ENCODE measurements around the gene KCTD19. TPM values are rescaled to one million over a fixed set of nuclear protein-coding genes. Genes with fewer than 3 reads are reported as not detected.

KCTD19 gene
- total RNA-seq, 2 donors from 2014 or later: 1.2 to 1.3 TPM

GRCh38 chr16:67278773-67279295, 47.7 kb downstream of the KCTD19 start:
- peak overlapping the region; percentile 61 for H3K4me3 Mint-ChIP-seq

GRCh38 chr16:67277999-67278772, 48.4 kb downstream of the KCTD19 start:
- Histone ChIP-seq H3K9ac (ENCODE audit: extremely low read depth, low read length, poor library complexity, severe bottlenecking) (no peak overlapping the region), H3K27ac (ENCODE audit: low read depth, low read length) (no peak overlapping the region)

More at GRCh38 chr16:67278773-67279295, 47.7 kb downstream of the KCTD19 start:
- Histone ChIP-seq H3K4me3 (ENCODE audit: low read length) (peak overlapping the region; percentile 70), H3K27me3 (ENCODE audit: control insufficient read depth, insufficient read depth, low read length, poor library complexity, severe bottlenecking) (no peaks in the 10 kb centered on the region), H3K4me1 (ENCODE audit: control insufficient read depth, insufficient read depth, low read length) (no peaks in the 10 kb centered on the region), H3K9me3 (ENCODE audit: control insufficient read depth, low read length) (no peaks in the 10 kb centered on the region), H3K27ac (ENCODE audit: low read depth, low read length) (no peak overlapping the region), H3K9ac (ENCODE audit: extremely low read depth, low read length, poor library complexity, severe bottlenecking) (no peak overlapping the region), H3K36me3 (ENCODE audit: control insufficient read depth, insufficient read depth, low read length) (peaks cover 6% of the 10 kb centered on the region)
- Mint-ChIP-seq H3K36me3 (ENCODE audit: low read depth) (peaks cover 5% of the 10 kb centered on the region), H3K27me3 (ENCODE audit: insufficient read depth) (no peaks in the 10 kb centered on the region), H3K4me1 (peaks cover 6% of the 10 kb centered on the region), H3K9me3 (no peaks in the 10 kb centered on the region), H3K27ac (no peak overlapping the region)
- peak; percentile 73 for DNase-seq
- peak; percentile 59 for TF ChIP-seq CTCF (conservative IDR thresholded peaks at IDR 0.05)
- 13 to 26% methylated on average over 3 to 42 of the region's 42 CpGs for WGBS, 2 experiments (ENCODE audit: insufficient coverage in 1 of 2, insufficient read length in 1 of 2)

More at GRCh38 chr16:67277999-67278772, 48.4 kb downstream of the KCTD19 start:
- Histone ChIP-seq H3K9me3 (ENCODE audit: control insufficient read depth, low read length) (no peaks in the 10 kb centered on the region), H3K36me3 (ENCODE audit: control insufficient read depth, insufficient read depth, low read length) (peaks cover 6% of the 10 kb centered on the region), H3K27me3 (ENCODE audit: control insufficient read depth, insufficient read depth, low read length, poor library complexity, severe bottlenecking) (no peaks in the 10 kb centered on the region), H3K4me3 (ENCODE audit: low read length) (peak overlapping the region; percentile 70), H3K4me1 (ENCODE audit: control insufficient read depth, insufficient read depth, low read length) (no peaks in the 10 kb centered on the region)
- H3K27me3 Mint-ChIP-seq (ENCODE audit: insufficient read depth): no peaks in the 10 kb centered on the region
- H3K9me3 Mint-ChIP-seq: no peaks in the 10 kb centered on the region
- H3K36me3 Mint-ChIP-seq (ENCODE audit: low read depth): peaks cover 5% of the 10 kb centered on the region
- no peak for DNase-seq
- peak overlapping the region; percentile 61 for H3K4me3 Mint-ChIP-seq
- no peak for TF ChIP-seq CTCF (conservative IDR thresholded peaks at IDR 0.05)
- peaks cover 6% of the 10 kb centered on the region for H3K4me1 Mint-ChIP-seq
- 87 to 96% methylated on average over 9 to 13 of the region's 13 CpGs for WGBS, 2 experiments (ENCODE audit: insufficient coverage in 1 of 2, insufficient read length in 1 of 2)
- no peak overlapping the region for H3K27ac Mint-ChIP-seq

Measured in endodermal cell (in vitro differentiated cells).